ENCODE results near the gene PLXDC1. TPM values are rescaled to one million over a fixed set of nuclear protein-coding genes. Genes with fewer than 3 reads are reported as not detected.
A peak's percentile ranks its signal among the peaks of the same experiment; 100 is the strongest.

Gene PLXDC1
- total RNA-seq, 4 donors from 2014 or later = 3.3 to 45.1 (median 21.5) TPM

GRCh38 chr17:39083270-39083669 lies 68.2 kb downstream of the PLXDC1 start:
- TF ChIP-seq CTCF (IDR thresholded peaks at IDR 0.05) (no peak), POLR2A (IDR thresholded peaks at IDR 0.05) (no peak)
- H3K4me3 ChIP-seq = no peak overlapping the region
- DNase-seq = no peak
- no peaks in the 10 kb centered on the region for H3K36me3 ChIP-seq
- intact Hi-C loops (cut with DNase I; ENCODE audit: low total_unique reads) = no loop called here
- H3K9me3 ChIP-seq = no peaks in the 10 kb centered on the region
- H3K27ac ChIP-seq = peak overlapping the region; percentile 63 to 82
- no peaks in the 10 kb centered on the region for H3K27me3 ChIP-seq
- H3K4me1 ChIP-seq = no peaks in the 10 kb centered on the region

- H3K9me3 ChIP-seq = no peaks in the 10 kb centered on the region
- peak overlapping the region; percentile 63 to 82 for H3K27ac ChIP-seq
- intact Hi-C loops (cut with DNase I; ENCODE audit: low total_unique reads) = no loop called here
- no peaks in the 10 kb centered on the region for H3K4me1 ChIP-seq
- no peak for DNase-seq
- no peak overlapping the region for H3K4me3 ChIP-seq
- H3K36me3 ChIP-seq = no peaks in the 10 kb centered on the region
- no peaks in the 10 kb centered on the region for H3K27me3 ChIP-seq
- no peak for TF ChIP-seq CTCF (IDR thresholded peaks at IDR 0.05)
- TF ChIP-seq POLR2A (IDR thresholded peaks at IDR 0.05) = no peak
Measured at GRCh38 chr17:39082482-39082881, 69.0 kb downstream of the PLXDC1 start.

GRCh38 chr17:39081851-39082250 lies 69.6 kb downstream of the PLXDC1 start:
- Histone ChIP-seq H3K9me3 (no peaks in the 10 kb centered on the region), H3K27ac (peak overlapping the region; percentile 19 to 82)
- intact Hi-C loops (cut with DNase I; ENCODE audit: low total_unique reads) = no loop called here

GRCh38 chr17:39080421-39081078 lies 70.9 kb downstream of the PLXDC1 start:
- DNase-seq = peak; percentile 39 to 65
- H3K36me3 ChIP-seq = no peaks in the 10 kb centered on the region
- H3K27me3 ChIP-seq = no peaks in the 10 kb centered on the region
- H3K4me3 ChIP-seq = no peak overlapping the region
- no peaks in the 10 kb centered on the region for H3K4me1 ChIP-seq
- TF ChIP-seq POLR2A (IDR thresholded peaks at IDR 0.05) = no peak
- no peak for TF ChIP-seq CTCF (IDR thresholded peaks at IDR 0.05)
- H3K9me3 ChIP-seq = no peaks in the 10 kb centered on the region
- peak overlapping the region in 1 of 2 donors; percentile 50 for H3K27ac ChIP-seq
- intact Hi-C loops (cut with DNase I; ENCODE audit: low total_unique reads) = no loop called here

More at GRCh38 chr17:39081851-39082250, 69.6 kb downstream of the PLXDC1 start:
- TF ChIP-seq POLR2A (IDR thresholded peaks at IDR 0.05) (no peak), CTCF (IDR thresholded peaks at IDR 0.05) (no peak)
- DNase-seq = no peak
- no peak overlapping the region for H3K4me3 ChIP-seq
- no peaks in the 10 kb centered on the region for H3K36me3 ChIP-seq
- H3K27me3 ChIP-seq = no peaks in the 10 kb centered on the region
- H3K4me1 ChIP-seq = no peaks in the 10 kb centered on the region

- Histone ChIP-seq H3K36me3 (no peaks in the 10 kb centered on the region), H3K4me3 (no peak overlapping the region), H3K9me3 (no peaks in the 10 kb centered on the region), H3K27me3 (no peaks in the 10 kb centered on the region), H3K27ac (peak overlapping the region in 1 of 2 donors; percentile 50), H3K4me1 (no peaks in the 10 kb centered on the region)
- intact Hi-C loops (cut with DNase I; ENCODE audit: low total_unique reads) = no loop called here
- no peak for TF ChIP-seq CTCF (IDR thresholded peaks at IDR 0.05)
- no peak for TF ChIP-seq POLR2A (IDR thresholded peaks at IDR 0.05)
- DNase-seq = no peak
Measured at GRCh38 chr17:39079836-39080235, 71.6 kb downstream of the PLXDC1 start.

Data from uterus (tissue), 4 donors.